HepG2 (cell line): ENCODE measurements around the gene THAP10. TPM values are rescaled to one million over a fixed set of nuclear protein-coding genes. Genes with fewer than 3 reads are reported as not detected.

Source experiments
- E2F5 ChIP-seq: sonication (generic); formaldehyde crosslinking; conservative IDR thresholded peaks from 2 replicates; pipeline ENCODE4 v1.4.0; 2020; ENCODE audit warnings: missing genetic modification reagents
- EEA1 ChIP-seq: sonication (generic); formaldehyde crosslinking; IDR thresholded peaks from 2 replicates; pipeline ENCODE4 v1.5.1; 2020; ENCODE audit warnings: mild to moderate bottlenecking, missing genetic modification reagents, borderline replicate concordance
- FOXA3 ChIP-seq: IDR thresholded peaks from 2 replicates; pipeline ENCODE4 v1.6.1; 2016; ENCODE audit warnings: missing genetic modification reagents, missing compliant biosample characterization
- GLI4 ChIP-seq: sonication (generic); formaldehyde crosslinking; IDR thresholded peaks from 2 replicates; pipeline ENCODE4 v1.5.1; 2020; ENCODE audit warnings: missing genetic modification reagents, mild to moderate bottlenecking, moderate library complexity, borderline replicate concordance
- KDM5A ChIP-seq: fragments of 200-600 bp; sonication (generic); IDR thresholded peaks from 2 replicates; pipeline ENCODE4 v1.7.0; 2018; ENCODE audit warnings: antibody characterized with exemption, mild to moderate bottlenecking, low read length, borderline replicate concordance
- KDM5B ChIP-seq: sonication (generic); formaldehyde crosslinking; IDR thresholded peaks from 2 replicates; pipeline ENCODE4 v1.4.0; 2020; ENCODE audit warnings: missing genetic modification reagents, mild to moderate bottlenecking, borderline replicate concordance
- MAF1 ChIP-seq: sonication (generic); formaldehyde crosslinking; IDR thresholded peaks from 2 replicates; pipeline ENCODE4 v1.5.0; 2020; ENCODE audit warnings: missing genetic modification reagents, borderline replicate concordance
- MIER2 ChIP-seq: IDR thresholded peaks from 2 replicates; pipeline ENCODE4 v1.6.1; 2016; ENCODE audit warnings: missing biosample characterization, missing genetic modification reagents
- MTF1 ChIP-seq: sonication (generic); formaldehyde crosslinking; IDR thresholded peaks from 2 replicates; pipeline ENCODE4 v1.5.0; 2020; ENCODE audit warnings: missing genetic modification reagents
- MXD1 ChIP-seq: sonication (generic); formaldehyde crosslinking; IDR thresholded peaks from 2 replicates; pipeline ENCODE4 v1.4.0; 2020; ENCODE audit warnings: mild to moderate bottlenecking, missing genetic modification reagents
- NCOR1 ChIP-seq: fragments of 200-600 bp; sonication (generic); IDR thresholded peaks from 2 replicates; pipeline ENCODE4 v1.7.0; 2017; ENCODE audit warnings: antibody characterized with exemption, low read length, borderline replicate concordance
- NFKB2 ChIP-seq: sonication (generic); formaldehyde crosslinking; IDR thresholded peaks from 2 replicates; pipeline ENCODE4 v1.4.0; 2020; ENCODE audit warnings: missing genetic modification reagents, borderline replicate concordance
- ZBTB3 ChIP-seq: sonication (generic); formaldehyde crosslinking; IDR thresholded peaks from 2 replicates; pipeline ENCODE4 v1.4.0; 2020; ENCODE audit warnings: low read depth, mild to moderate bottlenecking, moderate library complexity, missing genetic modification reagents, borderline replicate concordance
- ZMYM4 ChIP-seq: sonication (generic); formaldehyde crosslinking; IDR thresholded peaks from 2 replicates; pipeline ENCODE4 v1.8.1; 2023; ENCODE audit warnings: mild to moderate bottlenecking, missing genetic modification reagents
- ZNF260 ChIP-seq: sonication (generic); formaldehyde crosslinking; IDR thresholded peaks from 2 replicates; pipeline ENCODE4 v1.4.0; 2020; ENCODE audit warnings: missing genetic modification reagents, low read depth, mild to moderate bottlenecking, borderline replicate concordance
- ZNF431 ChIP-seq: sonication (generic); formaldehyde crosslinking; IDR thresholded peaks from 2 replicates; pipeline ENCODE4 v1.9.0; 2022; ENCODE audit warnings: missing genetic modification reagents, low read depth, mild to moderate bottlenecking, borderline replicate concordance
- ZNF563 ChIP-seq: sonication (generic); formaldehyde crosslinking; IDR thresholded peaks from 2 replicates; pipeline ENCODE4 v1.8.0; 2022; ENCODE audit warnings: mild to moderate bottlenecking, moderate library complexity, missing genetic modification reagents
- ZNF768 ChIP-seq: sonication (generic); formaldehyde crosslinking; IDR thresholded peaks from 2 replicates; pipeline ENCODE4 v1.4.0; 2020; ENCODE audit warnings: missing genetic modification reagents
- ZNF772 ChIP-seq: sonication (generic); formaldehyde crosslinking; IDR thresholded peaks from 2 replicates; pipeline ENCODE4 v1.5.0; 2020; ENCODE audit warnings: mild to moderate bottlenecking, missing genetic modification reagents
- polyA plus RNA-seq, 8 experiments: library from polyadenylated mRNA; depleted of rRNA in 3 of 8; stranded (reverse) in 7 of 8; unstranded in 1 of 8; fragments of >200 nt; fragmentation: Illumina TruSeq in 4 of 8; extraction: Trizol in 4 of 8; gene quantifications; 2 replicates each; pipeline versions ENCODE4 v1.2.1 to v1.2.3, GENCODE V29; 2011 to 2016; ENCODE audit warnings: low read depth in 4 of 8, missing spikeins in 1 of 8, mixed read lengths in 1 of 8; ENCODE audit not compliant: insufficient read depth in 1 of 8
- total RNA-seq, 5 experiments: library from RNA; depleted of rRNA; stranded (reverse); fragments of >200 nt; fragmentation: Illumina TruSeq; extraction: Trizol; gene quantifications; 2 replicates each; pipeline ENCODE4 v1.2.3, GENCODE V29; 2016; ENCODE audit warnings: low read depth in 1 of 5
- TF ChIP-seq, protein P1 (sequence below): sonication (generic); formaldehyde crosslinking; IDR thresholded peaks from 2 replicates; pipeline ENCODE4 v1.4.0; 2020; ENCODE audit warnings: missing genetic modification reagents, borderline replicate concordance
- TF ChIP-seq, protein P2 (sequence below): sonication (generic); formaldehyde crosslinking; IDR thresholded peaks from 2 replicates; pipeline ENCODE4 v1.4.0; 2020; ENCODE audit warnings: missing genetic modification reagents, low read depth, mild to moderate bottlenecking, borderline replicate concordance
- TF ChIP-seq, protein P3 (sequence below): IDR thresholded peaks from 2 replicates; pipeline ENCODE4 v1.6.1; 2016; ENCODE audit warnings: mild to moderate bottlenecking
- TF ChIP-seq, protein P4 (sequence below): IDR thresholded peaks from 2 replicates; pipeline ENCODE4 v1.6.1; 2016; ENCODE audit warnings: mild to moderate bottlenecking, missing biosample characterization, missing genetic modification reagents

The THAP10 gene
- total and polyA plus RNA-seq, 2 of the 13 experiments (the other 11 are each of a cell fraction or from before 2014, with no cell fraction given) = 0.64 to 0.69 TPM

- TF ChIP-seq, protein P1, sequence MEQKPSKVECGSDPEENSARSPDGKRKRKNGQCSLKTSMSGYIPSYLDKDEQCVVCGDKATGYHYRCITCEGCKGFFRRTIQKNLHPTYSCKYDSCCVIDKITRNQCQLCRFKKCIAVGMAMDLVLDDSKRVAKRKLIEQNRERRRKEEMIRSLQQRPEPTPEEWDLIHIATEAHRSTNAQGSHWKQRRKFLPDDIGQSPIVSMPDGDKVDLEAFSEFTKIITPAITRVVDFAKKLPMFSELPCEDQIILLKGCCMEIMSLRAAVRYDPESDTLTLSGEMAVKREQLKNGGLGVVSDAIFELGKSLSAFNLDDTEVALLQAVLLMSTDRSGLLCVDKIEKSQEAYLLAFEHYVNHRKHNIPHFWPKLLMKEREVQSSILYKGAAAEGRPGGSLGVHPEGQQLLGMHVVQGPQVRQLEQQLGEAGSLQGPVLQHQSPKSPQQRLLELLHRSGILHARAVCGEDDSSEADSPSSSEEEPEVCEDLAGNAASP (CRISPR knock-in tag) = 0 out of 2 replicates have a peak, but pooled peaks have one; percentile 11
- TF ChIP-seq MIER2 (CRISPR knock-in tag) (no peak), FOXA3 (CRISPR knock-in tag) (peak; percentile 55), MTF1 (CRISPR knock-in tag) (no peak), MXD1 (0 out of 2 replicates have a peak, but pooled peaks have one; percentile 52), ZBTB3 (CRISPR knock-in tag) (no peak), NCOR1 (peak; percentile 39; the same call in 1 of the 2 replicates), KDM5B (peak; percentile 76; the same call in 1 of the 2 replicates), ZNF431 (no peak), ZMYM4 (CRISPR knock-in tag) (peak; percentile 83), ZNF768 (peak; percentile 70; the same call in 1 of the 2 replicates), GLI4 (CRISPR knock-in tag) (no peak), EEA1 (CRISPR knock-in tag) (0 out of 2 replicates have a peak, but pooled peaks have one; percentile 36), E2F5 (CRISPR knock-in tag) (peak; percentile 96), ZNF772 (peak; percentile 51; the same call in 1 of the 2 replicates), ZNF260 (CRISPR knock-in tag) (no peak), MAF1 (0 out of 2 replicates have a peak, but pooled peaks have one; percentile 26), KDM5A (peak; percentile 96), NFKB2 (CRISPR knock-in tag) (0 out of 2 replicates have a peak, but pooled peaks have one; percentile 13), ZNF563 (0 out of 2 replicates have a peak, but pooled peaks have one; percentile 34)
- TF ChIP-seq, protein P2, sequence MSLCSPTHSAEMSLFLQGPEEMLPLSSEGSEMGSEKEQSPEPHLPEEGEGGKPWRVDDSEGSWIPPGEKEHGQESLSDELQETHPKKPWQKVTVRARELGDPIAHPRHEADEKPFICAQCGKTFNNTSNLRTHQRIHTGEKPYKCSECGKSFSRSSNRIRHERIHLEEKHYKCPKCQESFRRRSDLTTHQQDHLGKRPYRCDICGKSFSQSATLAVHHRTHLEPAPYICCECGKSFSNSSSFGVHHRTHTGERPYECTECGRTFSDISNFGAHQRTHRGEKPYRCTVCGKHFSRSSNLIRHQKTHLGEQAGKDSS (CRISPR knock-in tag) = no peak
- TF ChIP-seq, protein P3, sequence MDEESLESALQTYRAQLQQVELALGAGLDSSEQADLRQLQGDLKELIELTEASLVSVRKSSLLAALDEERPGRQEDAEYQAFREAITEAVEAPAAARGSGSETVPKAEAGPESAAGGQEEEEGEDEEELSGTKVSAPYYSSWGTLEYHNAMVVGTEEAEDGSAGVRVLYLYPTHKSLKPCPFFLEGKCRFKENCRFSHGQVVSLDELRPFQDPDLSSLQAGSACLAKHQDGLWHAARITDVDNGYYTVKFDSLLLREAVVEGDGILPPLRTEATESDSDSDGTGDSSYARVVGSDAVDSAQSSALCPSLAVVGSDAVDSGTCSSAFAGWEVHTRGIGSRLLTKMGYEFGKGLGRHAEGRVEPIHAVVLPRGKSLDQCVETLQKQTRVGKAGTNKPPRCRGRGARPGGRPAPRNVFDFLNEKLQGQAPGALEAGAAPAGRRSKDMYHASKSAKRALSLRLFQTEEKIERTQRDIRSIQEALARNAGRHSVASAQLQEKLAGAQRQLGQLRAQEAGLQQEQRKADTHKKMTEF (CRISPR knock-in tag) = peak; percentile 61
- TF ChIP-seq, protein P4, sequence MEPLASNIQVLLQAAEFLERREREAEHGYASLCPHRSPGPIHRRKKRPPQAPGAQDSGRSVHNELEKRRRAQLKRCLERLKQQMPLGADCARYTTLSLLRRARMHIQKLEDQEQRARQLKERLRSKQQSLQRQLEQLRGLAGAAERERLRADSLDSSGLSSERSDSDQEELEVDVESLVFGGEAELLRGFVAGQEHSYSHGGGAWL = no peak
Observed at GRCh38 chr15:70892002-70892911, at the start of gene THAP10, which contains the start of gene LRRC49 (continued).
